HepG2 (cell line): Measurements from ENCODE around the gene CYP11A1. TPM values are rescaled to one million over a fixed set of nuclear protein-coding genes. Genes with fewer than 3 reads are reported as not detected.

Experiments
- ATAC-seq: fragments of 200-7000 bp; cut with Tn5 transposase; 3 replicates; pipeline ENCODE4 v1.9.1; 2020; ENCODE audit warnings: mild to moderate bottlenecking, moderate library complexity
- BruUV-seq: library from RNA; stranded (reverse); fragments of 400-500 nt; replicated peaks from 2 replicates; lab custom pipeline; 2021; lab: Mats Ljungman, UMichigan
- CTCF ChIA-PET: fragments of 300-600 bp; formaldehyde crosslinking; extraction: SDS; loops from one replicate; lab custom pipeline; 2021; ENCODE audit warnings: low total read pairs, inconsistent platforms, low intra/inter-chr PET ratio; lab: Yijun Ruan, JAX
- POLR2A ChIA-PET: fragments of 350-600 bp; sonication (Branson Sonifier 250); formaldehyde crosslinking; loops from one replicate; lab custom pipeline; 2020; ENCODE audit warnings: antibody characterized with exemption, inconsistent platforms; lab: Yijun Ruan, JAX
- DNase-seq: peaks from one replicate; pipeline ENCODE4 v3.0.0-alpha.2; 2015; ENCODE audit warnings: low spot score
- FAIRE-seq: peaks from 3 replicates; lab custom pipeline; 2011; peaks lifted over from hg19 to GRCh38; lab: Jason Lieb, UNC
- H2AFZ ChIP-seq: one replicate; pipeline ENCODE4 v1.6.1; 2011; ENCODE audit warnings: low read length, inconsistent platforms
- H3K27ac ChIP-seq: fragments of 300-600 bp; 3 replicates; pipeline ENCODE4 v1.8.0; 2011; ENCODE audit warnings: mixed run types, mild to moderate bottlenecking, mixed read lengths, low read length, inconsistent platforms; ENCODE audit not compliant: insufficient read depth; ENCODE audit errors: extremely low read length
- H3K27me3 ChIP-seq, 2 experiments: fragments of 200-600 bp in 1 of 2; 2 replicates in 1 of 2; 3 replicates in 1 of 2; pipeline versions ENCODE4 v1.6.0 to v1.8.0; 2011; ENCODE audit warnings: low read length in 2 of 2, mild to moderate bottlenecking in 2 of 2, moderate library complexity in 2 of 2, inconsistent platforms in 1 of 2; ENCODE audit not compliant: insufficient read depth in 2 of 2, control insufficient read depth in 1 of 2
- H3K36me3 ChIP-seq, 2 experiments: fragments of 200-600 bp in 1 of 2; replicated peaks in 1 of 2; 2 replicates in 1 of 2; 3 replicates in 1 of 2; pipeline versions ENCODE4 v1.5.1 to v1.8.0; 2011; ENCODE audit warnings: low read length in 2 of 2, inconsistent platforms in 1 of 2; ENCODE audit not compliant: insufficient read depth in 2 of 2, control insufficient read depth in 1 of 2
- H3K4me1 ChIP-seq: 2 replicates; pipeline ENCODE4 v1.5.1; 2012; ENCODE audit warnings: low read length, inconsistent platforms; ENCODE audit not compliant: insufficient read depth
- H3K4me2 ChIP-seq: 2 replicates; pipeline ENCODE4 v1.6.0; 2011; ENCODE audit warnings: low read depth, low read length, inconsistent platforms
- H3K4me3 ChIP-seq, 3 experiments: fragments of 200-600 bp in 1 of 3; sonication (generic), shearing (Covaris generic) in 1 of 3; replicated peaks in 1 of 3; 2 replicates each; pipeline ENCODE4 v1.5.1; 2011 to 2016; ENCODE audit warnings: low read length in 3 of 3, inconsistent platforms in 2 of 3, low read depth in 2 of 3, mild to moderate bottlenecking in 2 of 3, control low read depth in 1 of 3, mixed read lengths in 1 of 3; ENCODE audit not compliant: insufficient read depth in 1 of 3
- H3K79me2 ChIP-seq: one replicate; pipeline ENCODE4 v1.6.1; 2011; ENCODE audit warnings: low read length, inconsistent platforms; ENCODE audit not compliant: insufficient read depth
- H3K9ac ChIP-seq: 2 replicates; pipeline ENCODE4 v1.6.0; 2011; ENCODE audit warnings: mild to moderate bottlenecking, low read depth, low read length, inconsistent platforms; ENCODE audit not compliant: insufficient read depth
- H3K9me3 ChIP-seq: 2 replicates; pipeline ENCODE4 v1.5.1; 2012; ENCODE audit warnings: mild to moderate bottlenecking, low read length
- H4K20me1 ChIP-seq: 2 replicates; pipeline ENCODE4 v1.6.0; 2011; ENCODE audit warnings: inconsistent platforms, mild to moderate bottlenecking, low read length, moderate library complexity; ENCODE audit not compliant: insufficient read depth
- ARID4A ChIP-seq: sonication (generic); formaldehyde crosslinking; IDR thresholded peaks from 2 replicates; pipeline ENCODE4 v1.5.0; 2020; ENCODE audit warnings: mild to moderate bottlenecking, missing genetic modification reagents, borderline replicate concordance
- ESRRA ChIP-seq: sonication (generic); formaldehyde crosslinking; IDR thresholded peaks from 2 replicates; pipeline ENCODE4 v1.5.1; 2020; ENCODE audit warnings: mild to moderate bottlenecking, low read depth, missing genetic modification reagents
- NBN ChIP-seq: fragments of 450-650 bp; conservative IDR thresholded peaks from 2 replicates; pipeline ENCODE4 v1.6.1; 2017
- NFYC ChIP-seq: IDR thresholded peaks from 2 replicates; pipeline ENCODE4 v1.6.1; 2016; ENCODE audit warnings: missing genetic modification reagents, missing compliant biosample characterization
- ONECUT2 ChIP-seq: sonication (generic); formaldehyde crosslinking; IDR thresholded peaks from 2 replicates; pipeline ENCODE4 v1.4.0; 2020; ENCODE audit warnings: missing genetic modification reagents
- RBM39 ChIP-seq: fragments of 200-400 bp; formaldehyde crosslinking; IDR thresholded peaks from one replicate; pipeline ENCODE4 v1.6.1; 2018; ENCODE audit warnings: antibody characterized with exemption, mild to moderate bottlenecking, low read depth, low read length; ENCODE audit not compliant: poor library complexity, severe bottlenecking
- TRIM24 ChIP-seq: sonication (generic); formaldehyde crosslinking; IDR thresholded peaks from 2 replicates; pipeline ENCODE4 v1.8.0; 2022; ENCODE audit warnings: mild to moderate bottlenecking, missing genetic modification reagents
- ZBTB20 ChIP-seq: sonication (generic); formaldehyde crosslinking; IDR thresholded peaks from 2 replicates; pipeline ENCODE4 v1.8.1; 2023; ENCODE audit warnings: missing genetic modification reagents, low read depth, mild to moderate bottlenecking, borderline replicate concordance
- ZFP36L2 ChIP-seq: sonication (generic); formaldehyde crosslinking; IDR thresholded peaks from 2 replicates; pipeline ENCODE4 v1.4.0; 2020; ENCODE audit warnings: missing genetic modification reagents
- ZNF570 ChIP-seq: sonication (generic); formaldehyde crosslinking; IDR thresholded peaks from 2 replicates; pipeline ENCODE4 v1.4.0; 2020; ENCODE audit warnings: mild to moderate bottlenecking, missing genetic modification reagents, borderline replicate concordance
- ZNF652 ChIP-seq: IDR thresholded peaks from 2 replicates; pipeline ENCODE4 v1.6.1; 2016; ENCODE audit warnings: low read depth, borderline replicate concordance
- WGBS: methylation state at CpG from one replicate; pipeline ENCODE4 v1.1.6; 2017; ENCODE audit warnings: low lambda C conversion rate; 5-methylcytosine and 5-hydroxymethylcytosine counted together
- in situ Hi-C: cut with HindIII; loops from 2 replicates; pipeline ENCODE4 v1.10.0; 2017; ENCODE audit warnings: low pct_unique_long_range_greater_than_20kb; ENCODE audit not compliant: extremely low pct_ligation_motif_present
- intact Hi-C: fragments of 100-400 bp; cut with micrococcal nuclease; formaldehyde crosslinking; loops from one replicate; pipeline ENCODE4 v1.10.0; 2022; ENCODE audit not compliant: unreplicated experiment
- polyA plus RNA-seq, 8 experiments: library from polyadenylated mRNA; depleted of rRNA in 3 of 8; stranded (reverse) in 7 of 8; unstranded in 1 of 8; fragments of >200 nt; fragmentation: Illumina TruSeq in 4 of 8; extraction: Trizol in 4 of 8; gene quantifications; 2 replicates each; pipeline versions ENCODE4 v1.2.1 to v1.2.3, GENCODE V29; 2011 to 2016; ENCODE audit warnings: low read depth in 4 of 8, missing spikeins in 1 of 8, mixed read lengths in 1 of 8; ENCODE audit not compliant: insufficient read depth in 1 of 8
- total RNA-seq, 5 experiments: library from RNA; depleted of rRNA; stranded (reverse); fragments of >200 nt; fragmentation: Illumina TruSeq; extraction: Trizol; gene quantifications; 2 replicates each; pipeline ENCODE4 v1.2.3, GENCODE V29; 2016; ENCODE audit warnings: low read depth in 1 of 5
- TF ChIP-seq, protein P1 (sequence below): sonication (generic); formaldehyde crosslinking; IDR thresholded peaks from 2 replicates; pipeline ENCODE4 v1.8.1; 2023; ENCODE audit warnings: missing genetic modification reagents, mild to moderate bottlenecking, borderline replicate concordance

Gene CYP11A1
- total and polyA plus RNA-seq, 2 of the 13 experiments (the other 11 are each of a cell fraction or from before 2014, with no cell fraction given), result 0.66 to 0.92 TPM

GRCh38 chr15:74324714-74325113 lies 42.7 kb downstream of the CYP11A1 start:
- CTCF ChIA-PET, result no interaction called here
- no peaks in the 10 kb centered on the region for H3K36me3 ChIP-seq
- no peak for FAIRE-seq
- H3K4me1 ChIP-seq, result no peaks in the 10 kb centered on the region
- no peak for DNase-seq
- no peak for TF ChIP-seq ARID4A (CRISPR knock-in tag)
- TF ChIP-seq, protein P1, sequence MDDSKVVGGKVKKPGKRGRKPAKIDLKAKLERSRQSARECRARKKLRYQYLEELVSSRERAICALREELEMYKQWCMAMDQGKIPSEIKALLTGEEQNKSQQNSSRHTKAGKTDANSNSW, result no peak
- no peak for TF ChIP-seq ESRRA (CRISPR knock-in tag)
- no peak for TF ChIP-seq ZNF570 (CRISPR knock-in tag)
- no peak for TF ChIP-seq NFYC (CRISPR knock-in tag)
- no peak for TF ChIP-seq TRIM24 (CRISPR knock-in tag)
- TF ChIP-seq NBN, result no peak
- no peak for TF ChIP-seq ZFP36L2
- no peak for TF ChIP-seq ONECUT2 (CRISPR knock-in tag)
- TF ChIP-seq ZNF652 (CRISPR knock-in tag), result no peak
- no peak for TF ChIP-seq RBM39
- no peak for TF ChIP-seq ZBTB20 (CRISPR knock-in tag)
- in situ Hi-C loops (no loop called here), intact Hi-C loops (no loop called here)
- 12% methylated on average over 3 of the region's 3 CpGs for WGBS
- peaks cover 4 to 13% of the 10 kb centered on the region in 2 experiments; a peak in 4 of 5 replicates for H3K27me3 ChIP-seq
- no peaks in the 10 kb centered on the region for H3K79me2 ChIP-seq
- no peak overlapping the region for H3K4me3 ChIP-seq
- no peak for ATAC-seq
- H3K9me3 ChIP-seq, result no peaks in the 10 kb centered on the region
- no peak overlapping the region for H2AFZ ChIP-seq
- no peak overlapping the region for H3K27ac ChIP-seq
- POLR2A ChIA-PET, result no interaction called here
- no peak overlapping the region for H3K9ac ChIP-seq
- no peaks in the 10 kb centered on the region for H4K20me1 ChIP-seq
- no TSS peak for BruUV-seq
- no peak overlapping the region for H3K4me2 ChIP-seq
